ENCODE results near the gene CETN1. TPM values are rescaled to one million over a fixed set of nuclear protein-coding genes. Genes with fewer than 3 reads are reported as not detected.

CETN1 gene
- total RNA-seq, 1 donor from 2014 or later: not detected

DNA sequence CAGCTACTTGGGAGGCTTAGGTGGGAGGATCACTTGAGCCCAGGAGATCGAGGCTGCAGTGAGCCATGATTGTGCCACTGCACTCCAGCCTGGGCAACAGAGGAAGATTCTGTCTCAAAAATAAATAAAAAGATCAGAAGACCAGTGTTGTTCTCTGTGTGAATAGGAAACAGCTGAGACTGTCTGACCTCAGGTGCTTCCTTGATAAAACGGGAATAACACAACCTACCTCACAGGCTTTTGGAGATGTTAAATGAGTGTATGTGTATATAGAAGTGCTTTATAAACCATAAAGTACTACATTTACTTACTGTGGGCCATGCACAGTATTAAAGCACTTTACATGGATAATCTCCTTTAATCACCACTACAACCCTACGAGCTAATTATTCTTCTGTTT is 9.9 kb upstream of the CETN1 start:
- Mint-ChIP-seq H3K4me3 (no peak overlapping the region), H3K4me1 (ENCODE audit: low read depth) (no peaks in the 10 kb centered on the region), H3K27me3 (ENCODE audit: insufficient read depth) (no peaks in the 10 kb centered on the region)

GRCh38 chr18:570697-571096 is 9.5 kb upstream of the CETN1 start:
- Mint-ChIP-seq H3K27me3 (ENCODE audit: insufficient read depth) (no peaks in the 10 kb centered on the region), H3K9me3 (no peaks in the 10 kb centered on the region), H3K27ac (no peak overlapping the region), H3K4me3 (no peak overlapping the region), H3K4me1 (ENCODE audit: low read depth) (no peaks in the 10 kb centered on the region), H3K36me3 (ENCODE audit: low read depth) (no peaks in the 10 kb centered on the region)
- intact Hi-C loops (cut with micrococcal nuclease): no loop called here
- DNase-seq (ENCODE audit: low spot score): no peak

More for the DNA sequence above, 9.9 kb upstream of the CETN1 start:
- Mint-ChIP-seq H3K36me3 (ENCODE audit: low read depth) (no peaks in the 10 kb centered on the region), H3K9me3 (no peaks in the 10 kb centered on the region), H3K27ac (no peak overlapping the region)
- intact Hi-C loops (cut with micrococcal nuclease): no loop called here
- no peak for DNase-seq (ENCODE audit: low spot score)

GRCh38 chr18:572091-572830 is 7.9 kb upstream of the CETN1 start:
- no peaks in the 10 kb centered on the region for H3K9me3 Mint-ChIP-seq
- intact Hi-C loops (cut with micrococcal nuclease): no loop called here
- no peak for DNase-seq (ENCODE audit: low spot score)
- no peaks in the 10 kb centered on the region for H3K36me3 Mint-ChIP-seq (ENCODE audit: low read depth)
- H3K27me3 Mint-ChIP-seq (ENCODE audit: insufficient read depth): no peaks in the 10 kb centered on the region
- no peak overlapping the region for H3K27ac Mint-ChIP-seq
- H3K4me1 Mint-ChIP-seq (ENCODE audit: low read depth): no peaks in the 10 kb centered on the region
- H3K4me3 Mint-ChIP-seq: no peak overlapping the region

DNA sequence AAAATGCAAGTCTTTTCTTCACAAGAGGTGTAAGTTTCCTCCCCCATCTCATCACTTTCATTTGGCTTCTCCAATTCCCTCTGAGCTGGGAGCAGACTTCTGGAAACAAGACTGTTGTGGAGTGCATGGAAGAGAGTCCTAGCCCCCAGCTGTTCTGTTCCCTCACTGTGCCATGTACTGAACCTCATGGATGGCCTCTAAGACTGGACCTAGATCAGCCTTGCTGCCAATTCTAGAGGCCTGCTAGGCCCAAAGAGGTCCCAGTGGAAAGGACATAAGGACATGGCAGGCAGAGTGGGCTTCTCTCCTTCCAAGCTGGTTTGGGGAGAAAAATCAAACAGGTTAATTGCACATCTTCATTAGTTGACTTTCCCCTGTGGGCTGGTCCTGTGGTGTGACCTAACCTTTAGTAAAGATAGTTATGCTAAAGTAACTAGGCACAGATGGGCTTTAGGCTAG is 7.3 kb upstream of the CETN1 start:
- H3K4me1 Mint-ChIP-seq (ENCODE audit: low read depth): no peaks in the 10 kb centered on the region
- no peak overlapping the region for H3K27ac Mint-ChIP-seq
- intact Hi-C loops (cut with micrococcal nuclease): no loop called here
- H3K9me3 Mint-ChIP-seq: no peaks in the 10 kb centered on the region
- no peaks in the 10 kb centered on the region for H3K36me3 Mint-ChIP-seq (ENCODE audit: low read depth)
- no peaks in the 10 kb centered on the region for H3K27me3 Mint-ChIP-seq (ENCODE audit: insufficient read depth)
- DNase-seq (ENCODE audit: low spot score): no peak
- H3K4me3 Mint-ChIP-seq: no peak overlapping the region

DNA sequence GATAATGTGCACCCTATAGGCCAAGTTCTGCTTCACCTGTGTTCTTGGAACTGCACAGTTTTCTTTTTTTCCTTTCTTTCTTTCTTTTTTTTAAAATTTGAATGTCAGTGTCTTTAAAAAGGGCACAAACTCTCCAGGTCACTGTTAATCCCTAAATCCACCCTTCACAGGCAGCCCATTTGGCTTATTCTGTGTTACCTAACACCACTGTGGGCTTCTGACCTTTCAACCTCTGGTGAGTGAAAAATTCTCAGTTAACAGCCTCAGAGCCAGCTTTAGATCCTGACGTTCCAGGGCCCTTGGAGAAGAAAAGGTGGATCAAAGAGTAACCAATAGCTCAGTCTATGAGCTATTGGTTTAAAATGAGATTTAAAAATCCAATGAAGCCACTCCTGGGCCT is 6.8 kb upstream of the CETN1 start:
- Mint-ChIP-seq H3K27me3 (ENCODE audit: insufficient read depth) (no peaks in the 10 kb centered on the region), H3K36me3 (ENCODE audit: low read depth) (no peaks in the 10 kb centered on the region), H3K27ac (no peak overlapping the region), H3K4me1 (ENCODE audit: low read depth) (no peaks in the 10 kb centered on the region), H3K9me3 (no peaks in the 10 kb centered on the region), H3K4me3 (no peak overlapping the region)
- DNase-seq (ENCODE audit: low spot score): no peak
- intact Hi-C loops (cut with micrococcal nuclease): no loop called here

DNA sequence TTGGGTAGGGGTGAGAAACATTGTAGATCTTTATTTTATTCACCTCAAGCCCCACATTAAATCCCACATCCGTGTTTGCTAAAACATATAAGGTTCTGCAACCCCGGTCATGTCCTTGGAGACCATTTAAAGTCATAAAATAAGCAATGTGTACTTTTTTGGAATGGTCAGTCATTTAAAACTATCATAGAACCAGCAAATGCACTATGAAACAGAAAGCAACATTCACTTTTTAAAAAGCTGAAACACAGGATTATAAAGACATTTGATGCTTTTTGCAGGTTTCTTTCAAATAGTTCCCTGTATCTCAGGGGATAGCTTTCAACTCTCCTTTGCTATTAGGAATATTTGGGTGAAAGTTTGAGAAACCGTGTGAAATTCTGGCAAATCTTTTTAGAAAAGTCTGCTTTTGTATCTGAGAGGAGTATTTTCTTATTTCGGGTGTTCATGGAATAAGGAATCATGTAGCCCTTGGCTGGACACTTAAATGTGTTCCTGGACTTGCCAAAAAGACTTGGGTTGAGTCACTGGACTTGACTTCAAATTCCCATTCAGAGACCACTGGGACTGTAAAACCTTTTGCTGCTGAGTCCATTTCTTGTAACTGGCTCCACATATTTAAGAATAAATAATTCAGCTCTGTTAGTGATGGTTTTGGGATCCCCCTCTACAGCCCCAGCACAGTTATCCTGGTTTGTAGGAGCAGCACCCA is 5.9 kb upstream of the CETN1 start:
- no peaks in the 10 kb centered on the region for H3K27me3 Mint-ChIP-seq (ENCODE audit: insufficient read depth)
- no peak overlapping the region for H3K27ac Mint-ChIP-seq
- no peaks in the 10 kb centered on the region for H3K4me1 Mint-ChIP-seq (ENCODE audit: low read depth)
- H3K36me3 Mint-ChIP-seq (ENCODE audit: low read depth): no peaks in the 10 kb centered on the region
- H3K9me3 Mint-ChIP-seq: no peaks in the 10 kb centered on the region
- H3K4me3 Mint-ChIP-seq: no peak overlapping the region
- intact Hi-C loops (cut with micrococcal nuclease): no loop called here
- DNase-seq (ENCODE audit: low spot score): no peak

DNA sequence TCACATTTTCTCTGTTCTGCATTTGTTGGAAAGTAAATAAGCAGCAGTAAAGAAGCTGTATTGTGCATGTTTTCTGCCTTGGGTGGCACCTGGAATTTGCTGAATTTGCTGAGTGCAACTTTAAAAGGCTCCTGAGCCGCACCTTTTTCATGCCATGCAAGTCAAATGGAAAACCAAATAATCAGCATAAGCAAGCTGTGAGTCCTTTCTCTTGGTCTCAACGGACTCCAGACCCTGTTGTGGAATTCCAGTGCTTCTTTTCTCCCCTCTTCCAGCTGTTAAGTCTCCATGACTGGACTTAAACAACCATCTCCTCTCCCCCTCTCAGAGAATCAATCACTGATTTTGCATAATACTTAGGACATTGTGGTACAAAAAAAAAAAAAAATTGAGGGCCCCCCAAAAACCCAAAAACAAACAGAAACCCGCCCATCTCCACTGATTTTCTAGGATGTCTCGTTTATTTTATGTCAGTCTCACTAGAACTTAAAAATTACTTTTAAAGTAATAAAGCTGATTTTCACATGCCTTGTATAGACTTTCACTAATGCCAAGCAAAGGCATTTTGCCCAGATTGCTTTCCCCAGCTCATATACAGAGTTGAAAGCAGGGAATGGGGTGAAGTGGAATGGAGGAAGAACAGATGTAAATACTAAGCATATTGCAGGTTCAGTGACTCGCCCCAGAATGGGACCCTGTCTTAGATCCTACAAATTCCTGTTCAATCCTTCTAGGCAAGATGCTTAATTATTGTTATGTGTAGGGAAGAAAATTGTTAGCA is 5.1 kb upstream of the CETN1 start:
- intact Hi-C loops (cut with micrococcal nuclease): no loop called here
- Mint-ChIP-seq H3K27ac (no peak overlapping the region), H3K4me3 (no peak overlapping the region), H3K9me3 (no peaks in the 10 kb centered on the region), H3K4me1 (ENCODE audit: low read depth) (no peaks in the 10 kb centered on the region), H3K27me3 (ENCODE audit: insufficient read depth) (no peaks in the 10 kb centered on the region), H3K36me3 (ENCODE audit: low read depth) (no peaks in the 10 kb centered on the region)
- DNase-seq (ENCODE audit: low spot score): no peak

DNA sequence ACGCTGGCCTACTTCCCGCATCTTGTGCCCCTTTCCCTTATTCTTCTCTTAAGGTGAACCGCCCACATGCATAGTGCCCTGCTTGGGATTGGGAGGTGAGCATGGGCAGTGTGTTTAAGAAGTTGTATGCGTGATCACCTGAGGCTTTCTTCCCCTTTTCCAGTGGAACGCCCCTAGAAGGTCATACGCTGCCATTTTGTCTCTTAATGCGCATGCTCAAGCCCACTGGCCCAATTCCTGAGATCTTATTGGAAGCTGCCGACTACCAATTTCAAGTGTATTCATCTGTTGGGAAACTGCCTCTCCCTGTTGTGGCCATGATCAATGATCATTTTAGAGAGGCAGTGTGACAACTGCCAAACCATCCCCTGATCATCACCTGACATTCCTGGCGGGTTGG is 3.3 kb upstream of the CETN1 start:
- intact Hi-C loops (cut with micrococcal nuclease): no loop called here
- H3K36me3 Mint-ChIP-seq (ENCODE audit: low read depth): no peaks in the 10 kb centered on the region

DNA sequence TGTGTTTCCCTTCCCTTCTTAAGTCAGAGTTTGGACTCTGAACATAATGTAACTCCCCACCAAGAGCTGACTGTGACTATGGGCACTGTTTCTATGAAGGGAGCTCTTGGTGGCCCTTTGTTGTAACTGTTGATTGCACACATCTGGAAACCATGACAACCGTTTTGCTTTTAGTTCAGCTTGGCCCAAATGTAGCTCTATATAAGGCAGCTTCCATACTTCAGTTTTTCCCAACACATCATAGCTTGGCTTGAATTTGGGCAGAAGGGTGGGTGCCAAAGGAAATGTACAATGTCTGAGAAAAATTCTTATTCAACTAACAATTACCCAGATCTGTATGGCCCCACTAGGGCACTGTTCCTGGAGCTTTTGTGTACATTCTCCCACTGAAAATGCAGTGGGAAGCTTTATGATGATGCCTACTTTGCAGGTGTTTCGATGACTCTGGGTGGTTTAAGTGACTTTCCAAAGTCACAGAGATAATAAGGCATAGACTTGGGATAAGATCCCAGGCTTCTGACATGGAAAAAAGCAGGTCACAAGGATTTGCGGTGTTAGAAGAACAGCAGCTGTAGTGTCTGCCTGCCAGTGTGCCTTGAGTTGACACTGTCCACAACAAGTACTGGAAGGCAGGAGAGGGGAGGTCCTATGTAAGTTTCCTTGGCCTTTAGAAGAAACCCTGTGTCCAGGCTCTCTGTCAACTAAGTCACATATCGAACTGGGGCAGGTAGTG is 2.4 kb upstream of the CETN1 start:
- Mint-ChIP-seq H3K4me1 (ENCODE audit: low read depth) (no peaks in the 10 kb centered on the region), H3K36me3 (ENCODE audit: low read depth) (no peaks in the 10 kb centered on the region), H3K4me3 (no peak overlapping the region), H3K27ac (no peak overlapping the region), H3K27me3 (ENCODE audit: insufficient read depth) (no peaks in the 10 kb centered on the region), H3K9me3 (no peaks in the 10 kb centered on the region)
- intact Hi-C loops (cut with micrococcal nuclease): no loop called here
- no peak for DNase-seq (ENCODE audit: low spot score)

More for the DNA sequence above, 3.3 kb upstream of the CETN1 start:
- DNase-seq (ENCODE audit: low spot score): no peak
- H3K4me3 Mint-ChIP-seq: no peak overlapping the region
- H3K9me3 Mint-ChIP-seq: no peaks in the 10 kb centered on the region
- H3K4me1 Mint-ChIP-seq (ENCODE audit: low read depth): no peaks in the 10 kb centered on the region
- H3K27ac Mint-ChIP-seq: no peak overlapping the region
- no peaks in the 10 kb centered on the region for H3K27me3 Mint-ChIP-seq (ENCODE audit: insufficient read depth)

DNA sequence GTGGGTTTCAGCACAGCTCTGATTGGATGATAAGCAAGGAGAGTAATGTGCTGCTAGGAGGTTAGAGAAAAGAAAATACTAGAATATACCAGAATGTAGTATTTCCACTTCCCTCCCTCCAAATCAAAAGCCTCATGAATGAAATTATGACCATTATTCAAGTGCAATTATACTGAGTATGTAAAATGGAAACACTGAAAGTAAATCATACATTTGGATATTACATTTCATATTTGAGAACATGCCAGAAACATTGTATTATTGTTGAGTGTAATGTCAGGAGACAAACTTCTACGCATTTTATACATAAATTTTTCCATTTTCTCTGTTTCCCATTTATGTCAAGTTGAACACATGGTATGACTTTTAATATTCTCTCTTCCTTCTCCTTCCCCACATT is 942 bp upstream of the CETN1 start:
- Mint-ChIP-seq H3K9me3 (no peaks in the 10 kb centered on the region), H3K36me3 (ENCODE audit: low read depth) (no peaks in the 10 kb centered on the region), H3K4me3 (no peak overlapping the region), H3K4me1 (ENCODE audit: low read depth) (no peaks in the 10 kb centered on the region), H3K27me3 (ENCODE audit: insufficient read depth) (no peaks in the 10 kb centered on the region), H3K27ac (no peak overlapping the region)
- intact Hi-C loops (cut with micrococcal nuclease): no loop called here
- no peak for DNase-seq (ENCODE audit: low spot score)

GRCh38 chr18:581096-581495 is 916 bp downstream of the CETN1 start:
- intact Hi-C loops (cut with micrococcal nuclease): no loop called here
- Mint-ChIP-seq H3K4me1 (ENCODE audit: low read depth) (no peaks in the 10 kb centered on the region), H3K4me3 (no peak overlapping the region), H3K9me3 (no peaks in the 10 kb centered on the region), H3K27me3 (ENCODE audit: insufficient read depth) (no peaks in the 10 kb centered on the region), H3K27ac (no peak overlapping the region), H3K36me3 (ENCODE audit: low read depth) (no peaks in the 10 kb centered on the region)
- DNase-seq (ENCODE audit: low spot score): no peak

DNA sequence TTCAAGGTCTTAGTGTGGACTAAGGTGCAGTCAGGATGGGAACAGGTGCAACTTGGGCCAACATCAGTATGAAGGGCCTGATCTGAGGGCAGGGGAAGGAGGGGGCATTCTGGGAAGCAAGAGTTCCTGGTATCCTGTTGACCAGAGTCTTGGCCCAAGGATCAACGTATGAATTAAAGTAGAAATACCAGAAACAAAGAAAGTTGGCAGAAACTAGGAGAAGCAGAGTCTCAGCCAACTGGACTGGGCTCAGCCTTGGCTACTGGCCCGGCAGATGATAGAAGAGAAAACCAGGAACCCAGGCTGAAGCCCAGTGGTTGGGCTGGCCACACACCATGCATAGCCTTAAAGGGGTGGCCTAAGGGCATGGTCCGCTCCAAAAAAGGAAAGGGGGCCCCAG is 2.3 kb downstream of the CETN1 start:
- no peak overlapping the region for H3K4me3 Mint-ChIP-seq
- DNase-seq (ENCODE audit: low spot score): no peak
- intact Hi-C loops (cut with micrococcal nuclease): no loop called here
- H3K4me1 Mint-ChIP-seq (ENCODE audit: low read depth): no peaks in the 10 kb centered on the region
- no peaks in the 10 kb centered on the region for H3K36me3 Mint-ChIP-seq (ENCODE audit: low read depth)
- H3K27ac Mint-ChIP-seq: no peak overlapping the region
- H3K9me3 Mint-ChIP-seq: no peaks in the 10 kb centered on the region
- H3K27me3 Mint-ChIP-seq (ENCODE audit: insufficient read depth): peaks cover 3% of the 10 kb centered on the region
